ENCODE data around the gene EFNB2. TPM values are rescaled to one million over a fixed set of nuclear protein-coding genes. Genes with fewer than 3 reads are reported as not detected.

EFNB2 gene
- total RNA-seq, 1 donor from 2014 or later, result 0.31 TPM

DNA sequence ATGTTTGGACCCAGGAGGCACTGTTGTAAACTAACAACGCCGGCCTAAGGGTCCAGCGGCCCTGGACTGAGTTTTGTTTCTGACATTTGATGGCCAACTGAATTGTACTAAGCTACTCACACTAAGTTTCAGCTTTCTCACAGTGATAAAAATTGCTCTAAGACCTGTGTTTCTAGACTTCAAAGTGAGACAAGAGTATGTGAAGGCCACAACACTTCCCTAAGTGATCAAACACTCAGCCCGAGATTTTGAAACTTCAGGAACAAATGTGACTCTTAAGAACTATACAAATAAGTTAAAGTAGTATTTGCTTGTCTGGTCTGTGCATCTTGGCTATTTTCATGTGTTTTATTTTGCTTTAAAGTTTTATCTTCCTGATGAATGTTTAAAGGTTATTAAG is 30.2 kb downstream of the EFNB2 start:
- Mint-ChIP-seq H3K4me3 (no peak overlapping the region), H3K27me3 (peaks cover 11% of the 10 kb centered on the region), H3K4me1 (no peaks in the 10 kb centered on the region), H3K9me3 (no peaks in the 10 kb centered on the region), H3K27ac (no peak overlapping the region), H3K36me3 (ENCODE audit: low read depth) (no peaks in the 10 kb centered on the region)
- ATAC-seq (ENCODE audit: low read depth) (no peak), DNase-seq (no peak)
- intact Hi-C loops (cut with micrococcal nuclease), result no loop called here
- POLR2A ChIA-PET, result no interaction called here
- CTCF ChIA-PET, result no interaction called here
- TF ChIP-seq CTCF (IDR thresholded peaks at IDR 0.05), result no peak

GRCh38 chr13:106503730-106504453 is 31.6 kb downstream of the EFNB2 start:
- no peaks in the 10 kb centered on the region for H3K9me3 Mint-ChIP-seq
- ChIA-PET CTCF (no interaction called here), POLR2A (no interaction called here)
- intact Hi-C loops (cut with micrococcal nuclease), result no loop called here
- no peak for DNase-seq
- H3K27me3 Mint-ChIP-seq, result peaks cover 12% of the 10 kb centered on the region
- TF ChIP-seq CTCF (IDR thresholded peaks at IDR 0.05), result no peak
- H3K36me3 Mint-ChIP-seq (ENCODE audit: low read depth), result no peaks in the 10 kb centered on the region
- H3K27ac Mint-ChIP-seq, result no peak overlapping the region
- ATAC-seq (ENCODE audit: low read depth), result no peak
- no peak overlapping the region for H3K4me3 Mint-ChIP-seq
- H3K4me1 Mint-ChIP-seq, result peaks cover 4% of the 10 kb centered on the region

GRCh38 chr13:106503272-106503671 is 32.2 kb downstream of the EFNB2 start:
- ChIA-PET POLR2A (no interaction called here), CTCF (interaction anchor here (0.8 kb wide), 1 partner anchor 33 kb away, joined by 3 read pairs; no protein-coding TSS in a partner anchor)
- TF ChIP-seq CTCF (IDR thresholded peaks at IDR 0.05), result no peak
- Mint-ChIP-seq H3K36me3 (ENCODE audit: low read depth) (no peaks in the 10 kb centered on the region), H3K27me3 (peaks cover 17% of the 10 kb centered on the region), H3K4me1 (peaks cover 4% of the 10 kb centered on the region), H3K9me3 (no peaks in the 10 kb centered on the region), H3K27ac (no peak overlapping the region), H3K4me3 (no peak overlapping the region)
- ATAC-seq (ENCODE audit: low read depth), result no peak
- no peak for DNase-seq
- intact Hi-C loops (cut with micrococcal nuclease), result no loop called here

- H3K4me3 Mint-ChIP-seq, result no peak overlapping the region
- CTCF ChIA-PET, result no interaction called here
These were observed 35.0 kb downstream of the EFNB2 start for GRCh38 chr13:106500445-106500844.

DNA sequence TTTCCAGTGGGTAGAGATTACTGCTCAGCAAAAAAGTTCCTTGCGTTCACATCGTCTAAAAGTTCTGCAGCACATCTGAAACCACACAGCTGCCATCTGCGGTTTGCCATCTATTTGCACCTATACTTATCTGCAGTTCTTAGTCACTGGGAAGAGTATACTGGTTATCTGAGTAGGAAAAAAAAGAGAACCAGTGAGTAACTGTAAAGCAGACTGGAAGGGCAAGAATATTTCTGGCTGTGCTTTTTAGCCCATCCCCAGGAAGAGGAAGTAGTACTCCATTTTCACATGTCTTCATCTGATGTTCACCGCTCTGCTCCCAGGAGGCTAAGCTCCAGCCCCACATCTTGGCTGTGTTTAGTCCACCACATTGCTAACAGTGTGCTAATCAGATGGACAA is 35.6 kb downstream of the EFNB2 start:
- no peaks in the 10 kb centered on the region for H3K36me3 Mint-ChIP-seq (ENCODE audit: low read depth)
- H3K27me3 Mint-ChIP-seq, result peaks cover 37% of the 10 kb centered on the region
- CTCF ChIA-PET, result no interaction called here
- H3K4me1 Mint-ChIP-seq, result peaks cover 4% of the 10 kb centered on the region
- H3K9me3 Mint-ChIP-seq, result no peaks in the 10 kb centered on the region
- ATAC-seq (ENCODE audit: low read depth) (no peak), DNase-seq (no peak)
- no peak overlapping the region for H3K4me3 Mint-ChIP-seq
- POLR2A ChIA-PET, result no interaction called here
- intact Hi-C loops (cut with micrococcal nuclease), result no loop called here
- H3K27ac Mint-ChIP-seq, result no peak overlapping the region
- TF ChIP-seq CTCF (IDR thresholded peaks at IDR 0.05), result no peak

More at GRCh38 chr13:106500445-106500844, 35.0 kb downstream of the EFNB2 start:
- no peak for TF ChIP-seq CTCF (IDR thresholded peaks at IDR 0.05)
- ATAC-seq (ENCODE audit: low read depth) (no peak), DNase-seq (no peak)
- intact Hi-C loops (cut with micrococcal nuclease), result no loop called here
- peaks cover 36% of the 10 kb centered on the region for H3K27me3 Mint-ChIP-seq
- no peaks in the 10 kb centered on the region for H3K9me3 Mint-ChIP-seq
- no peaks in the 10 kb centered on the region for H3K36me3 Mint-ChIP-seq (ENCODE audit: low read depth)
- H3K27ac Mint-ChIP-seq, result no peak overlapping the region
- H3K4me1 Mint-ChIP-seq, result peaks cover 4% of the 10 kb centered on the region
- POLR2A ChIA-PET, result no interaction called here

Measured in activated B cell treated with CpG ODN at 0.5 μM for 24 hours (primary cell).